HEK293T (cell line): Measurements from ENCODE around the gene DCDC2C.

Experiments
- BHLHE40 ChIP-seq: fragments of 450-650 bp; IDR thresholded peaks from 2 replicates; pipeline ENCODE4 v1.6.1; 2016; ENCODE audit warnings: mild to moderate bottlenecking, moderate library complexity, borderline replicate concordance
- CTBP1 ChIP-seq: fragments of 450-650 bp; IDR thresholded peaks from 2 replicates; pipeline ENCODE4 v1.6.1; 2016; ENCODE audit warnings: borderline replicate concordance
- FOXA1 ChIP-seq: fragments of 450-650 bp; IDR thresholded peaks from 2 replicates; pipeline ENCODE4 v1.6.1; 2016; ENCODE audit warnings: mild to moderate bottlenecking
- FOXK2 ChIP-seq: fragments of 450-650 bp; IDR thresholded peaks from 2 replicates; pipeline ENCODE4 v1.6.1; 2016; ENCODE audit warnings: mild to moderate bottlenecking
- FOXM1 ChIP-seq: fragments of 450-650 bp; IDR thresholded peaks from 2 replicates; pipeline ENCODE4 v1.6.1; 2017; ENCODE audit warnings: mild to moderate bottlenecking, borderline replicate concordance
- HDGF ChIP-seq: fragments of 450-650 bp; IDR thresholded peaks from 2 replicates; pipeline ENCODE4 v1.6.1; 2017; ENCODE audit warnings: antibody characterized with exemption, borderline replicate concordance
- NFRKB ChIP-seq: fragments of 450-650 bp; IDR thresholded peaks from 2 replicates; pipeline ENCODE4 v1.6.1; 2016; ENCODE audit warnings: mild to moderate bottlenecking, moderate library complexity
- PKNOX1 ChIP-seq: fragments of 450-650 bp; IDR thresholded peaks from 2 replicates; pipeline ENCODE4 v1.6.1; 2016
- SP1 ChIP-seq: fragments of 450-650 bp; IDR thresholded peaks from 2 replicates; pipeline ENCODE4 v1.6.1; 2017
- SUZ12 ChIP-seq: fragments of 450-650 bp; IDR thresholded peaks from 2 replicates; pipeline ENCODE4 v1.6.1; 2016; ENCODE audit warnings: mild to moderate bottlenecking

- TF ChIP-seq FOXM1 (no peak), PKNOX1 (no peak), FOXA1 (no peak), BHLHE40 (no peak), SP1 (no peak), NFRKB (no peak), HDGF (no peak), FOXK2 (no peak), SUZ12 (no peak), CTBP1 (no peak)
Measured at GRCh38 chr2:3762771-3763447, 59.5 kb downstream of the DCDC2C start.
